Activated T-helper 2 cell treated with anti-CD3 and anti-CD28 coated beads, Interferon-gamma antibody, Interleukin-2, Interleukin-4, amounts not matched to agents 10 μg/mL and 5 μg/mL and 100 μg/mL, durations not matched to agents 14 hours and 24 hours and 36 hours (primary cell): Measurements from ENCODE around the gene CALCB. TPM values are rescaled to one million over a fixed set of nuclear protein-coding genes. Genes with fewer than 3 reads are reported as not detected.

Source experiments
- DNase-seq: peaks from one replicate; pipeline ENCODE4 v3.0.0; 2021; ENCODE audit warnings: low spot score
- H3K27ac Mint-ChIP-seq: one replicate; pipeline ENCODE4 v1.8.0; 2021; ENCODE audit warnings: mixed read lengths
- H3K27me3 Mint-ChIP-seq: one replicate; pipeline ENCODE4 v1.8.0; 2021; ENCODE audit warnings: low read depth, mixed read lengths
- H3K36me3 Mint-ChIP-seq: one replicate; pipeline ENCODE4 v1.8.0; 2021; ENCODE audit warnings: low read depth, mixed read lengths
- H3K4me1 Mint-ChIP-seq: one replicate; pipeline ENCODE4 v1.8.0; 2021; ENCODE audit warnings: low read depth, mixed read lengths
- H3K4me3 Mint-ChIP-seq: one replicate; pipeline ENCODE4 v1.8.0; 2021; ENCODE audit warnings: low read depth, mild to moderate bottlenecking, moderate library complexity, mixed read lengths
- H3K9me3 Mint-ChIP-seq: one replicate; pipeline ENCODE4 v1.8.0; 2021; ENCODE audit warnings: mixed read lengths
- intact Hi-C: fragments of 100-400 bp; cut with micrococcal nuclease; formaldehyde crosslinking; loops from one replicate; pipeline ENCODE4 v1.15.1; 2023
- total RNA-seq: library from RNA; stranded (reverse); gene quantifications from 2 replicates; pipeline ENCODE4 v1.2.3, GENCODE V29; 2022

Gene CALCB
- total RNA-seq, 1 donor from 2014 or later, result 0.73 TPM

GRCh38 chr11:15113381-15113780 lies 40.0 kb downstream of the CALCB start:
- peaks cover 26% of the 10 kb centered on the region for H3K27me3 Mint-ChIP-seq
- no peaks in the 10 kb centered on the region for H3K36me3 Mint-ChIP-seq
- intact Hi-C loops, result no loop called here
- no peak overlapping the region for H3K27ac Mint-ChIP-seq
- no peak for DNase-seq
- peaks cover 6% of the 10 kb centered on the region for H3K4me1 Mint-ChIP-seq
- no peaks in the 10 kb centered on the region for H3K9me3 Mint-ChIP-seq
- no peak overlapping the region for H3K4me3 Mint-ChIP-seq

- Mint-ChIP-seq H3K4me3 (no peak within 1 kb of the TSS), H3K27ac (no peak within 1 kb of the TSS), H3K27me3 (peaks cover 26% of the 10 kb centered on the region)
Measured at GRCh38 chr11:15114501-15115475, 41.4 kb downstream of the CALCB start, which contains the start of gene INSC. Gene INSC (plus strand): TSS chr11:15114923. CDS start chr11:15149175, 34,252 bp downstream.

GRCh38 chr11:15115686-15116085 lies 42.3 kb downstream of the CALCB start:
- Mint-ChIP-seq H3K4me1 (peaks cover 10% of the 10 kb centered on the region), H3K4me3 (no peak overlapping the region), H3K9me3 (no peaks in the 10 kb centered on the region), H3K27ac (no peak overlapping the region), H3K27me3 (peaks cover 29% of the 10 kb centered on the region), H3K36me3 (no peaks in the 10 kb centered on the region)
- DNase-seq, result no peak
- intact Hi-C loops, result no loop called here

More at GRCh38 chr11:15114501-15115475, 41.4 kb downstream of the CALCB start, which contains the start of gene INSC:
- Mint-ChIP-seq H3K9me3 (no peaks in the 10 kb centered on the region), H3K36me3 (no peaks in the 10 kb centered on the region), H3K4me1 (peaks cover 10% of the 10 kb centered on the region)
- intact Hi-C loops, result no loop called here
- no peak for DNase-seq

GRCh38 chr11:15117751-15118150 lies 44.4 kb downstream of the CALCB start:
- Mint-ChIP-seq H3K27me3 (peaks cover 32% of the 10 kb centered on the region), H3K4me3 (no peak overlapping the region), H3K4me1 (peaks cover 10% of the 10 kb centered on the region), H3K27ac (no peak overlapping the region), H3K36me3 (no peaks in the 10 kb centered on the region), H3K9me3 (no peaks in the 10 kb centered on the region)
- no peak for DNase-seq
- intact Hi-C loops, result no loop called here

GRCh38 chr11:15118431-15118830 lies 45.0 kb downstream of the CALCB start:
- Mint-ChIP-seq H3K36me3 (no peaks in the 10 kb centered on the region), H3K4me1 (peaks cover 9% of the 10 kb centered on the region), H3K4me3 (no peak overlapping the region), H3K27me3 (peaks cover 34% of the 10 kb centered on the region), H3K27ac (no peak overlapping the region), H3K9me3 (no peaks in the 10 kb centered on the region)
- no peak for DNase-seq
- intact Hi-C loops, result no loop called here

- Mint-ChIP-seq H3K4me3 (no peak overlapping the region), H3K27ac (no peak overlapping the region), H3K9me3 (no peaks in the 10 kb centered on the region), H3K27me3 (peaks cover 27% of the 10 kb centered on the region), H3K4me1 (peaks cover 4% of the 10 kb centered on the region), H3K36me3 (no peaks in the 10 kb centered on the region)
- no peak for DNase-seq
- intact Hi-C loops, result no loop called here
Measured at GRCh38 chr11:15119352-15119751, 46.0 kb downstream of the CALCB start.

- intact Hi-C loops, result no loop called here
- H3K27me3 Mint-ChIP-seq, result peaks cover 28% of the 10 kb centered on the region
- no peak overlapping the region for H3K27ac Mint-ChIP-seq
- H3K36me3 Mint-ChIP-seq, result no peaks in the 10 kb centered on the region
- no peak for DNase-seq
- H3K9me3 Mint-ChIP-seq, result no peaks in the 10 kb centered on the region
- peaks cover 4% of the 10 kb centered on the region for H3K4me1 Mint-ChIP-seq
- H3K4me3 Mint-ChIP-seq, result no peak overlapping the region
Measured at GRCh38 chr11:15119826-15120225, 46.4 kb downstream of the CALCB start.

GRCh38 chr11:15123849-15124248 lies 50.5 kb downstream of the CALCB start:
- Mint-ChIP-seq H3K4me3 (no peak overlapping the region), H3K4me1 (no peaks in the 10 kb centered on the region), H3K9me3 (no peaks in the 10 kb centered on the region), H3K36me3 (no peaks in the 10 kb centered on the region), H3K27me3 (peaks cover 20% of the 10 kb centered on the region), H3K27ac (no peak overlapping the region)
- intact Hi-C loops, result no loop called here
- no peak for DNase-seq

- Mint-ChIP-seq H3K36me3 (no peaks in the 10 kb centered on the region), H3K4me3 (no peak overlapping the region), H3K27me3 (peaks cover 20% of the 10 kb centered on the region), H3K4me1 (no peaks in the 10 kb centered on the region), H3K27ac (no peak overlapping the region), H3K9me3 (no peaks in the 10 kb centered on the region)
- intact Hi-C loops, result no loop called here
- DNase-seq, result no peak
Measured at GRCh38 chr11:15124528-15124927, 51.1 kb downstream of the CALCB start.

GRCh38 chr11:15127341-15127740 lies 53.9 kb downstream of the CALCB start:
- H3K36me3 Mint-ChIP-seq, result no peaks in the 10 kb centered on the region
- no peak for DNase-seq
- H3K27ac Mint-ChIP-seq, result no peak overlapping the region
- H3K9me3 Mint-ChIP-seq, result no peaks in the 10 kb centered on the region
- H3K4me1 Mint-ChIP-seq, result no peaks in the 10 kb centered on the region
- no peak overlapping the region for H3K4me3 Mint-ChIP-seq
- peaks cover 31% of the 10 kb centered on the region for H3K27me3 Mint-ChIP-seq
- intact Hi-C loops, result no loop called here

Other genes starting within 250 kb of the CALCB start
- gene CYP2R1, start 181.4 kb upstream of the CALCB start, total RNA-seq, result 18.2 and 20.8 TPM in 2 replicates
- gene CALCA, start 101.2 kb upstream of the CALCB start, total RNA-seq, result not detected in 2 replicates
- 0.34 TPM in 1 of 2 replicates, not detected in the other for gene INSC, start 41.3 kb downstream of the CALCB start, total RNA-seq